A549 (cell line): ENCODE results near the gene CA10.

Source experiments
- EHMT2 ChIP-seq: fragments of 200-600 bp; sonication (generic); IDR thresholded peaks from 2 replicates; pipeline ENCODE4 v1.6.1; 2016; ENCODE audit warnings: antibody characterized with exemption, low read depth, mild to moderate bottlenecking, moderate library complexity
- ELK1 ChIP-seq: fragments of 150-350 bp; IDR thresholded peaks from 2 replicates; pipeline ENCODE4 v1.6.1; 2014; ENCODE audit warnings: low read depth, mild to moderate bottlenecking, low read length
- JUNB ChIP-seq: fragments of >200 bp; sonication (Bioruptor Twin); formaldehyde crosslinking; IDR thresholded peaks from 2 replicates; pipeline ENCODE4 v1.6.1; 2016
- KDM1A ChIP-seq: fragments of 200-600 bp; sonication (generic); IDR thresholded peaks from 2 replicates; pipeline ENCODE4 v1.6.1; 2016; ENCODE audit warnings: low read depth, mild to moderate bottlenecking
- MAFK ChIP-seq: fragments of 450-650 bp; IDR thresholded peaks from 2 replicates; pipeline ENCODE4 v1.6.1; 2014; ENCODE audit not compliant: partially characterized antibody
- MYC ChIP-seq: IDR thresholded peaks from 2 replicates; pipeline ENCODE4 v1.6.1; 2012; ENCODE audit warnings: mild to moderate bottlenecking, inconsistent platforms, low read length, improper control_type of control experiment, borderline replicate concordance
- PHF8 ChIP-seq: fragments of 200-600 bp; sonication (generic); IDR thresholded peaks from 2 replicates; pipeline ENCODE4 v1.6.1; 2016; ENCODE audit warnings: low read depth, mild to moderate bottlenecking, antibody characterized with exemption, moderate library complexity, borderline replicate concordance
- POLR2A ChIP-seq: IDR thresholded peaks from 2 replicates; pipeline ENCODE4 v1.6.1; 2012; ENCODE audit warnings: mild to moderate bottlenecking, low read length
- REST ChIP-seq: fragments of 200-600 bp; sonication (generic); IDR thresholded peaks from 2 replicates; pipeline ENCODE4 v1.6.1; 2016; ENCODE audit warnings: antibody characterized with exemption, mild to moderate bottlenecking, moderate library complexity
- TF ChIP-seq, protein P1 (sequence below): fragments of >200 bp; sonication (Bioruptor Twin); formaldehyde crosslinking; IDR thresholded peaks from 3 replicates; pipeline ENCODE4 v1.5.1; 2016

GRCh38 chr17:51677875-51678274 lies 480.6 kb downstream of the CA10 start:
- TF ChIP-seq EHMT2 (no peak), MAFK (no peak), POLR2A (no peak), JUNB (no peak), MYC (no peak), PHF8 (no peak), ELK1 (no peak), KDM1A (no peak), REST (no peak)
- TF ChIP-seq, protein P1, sequence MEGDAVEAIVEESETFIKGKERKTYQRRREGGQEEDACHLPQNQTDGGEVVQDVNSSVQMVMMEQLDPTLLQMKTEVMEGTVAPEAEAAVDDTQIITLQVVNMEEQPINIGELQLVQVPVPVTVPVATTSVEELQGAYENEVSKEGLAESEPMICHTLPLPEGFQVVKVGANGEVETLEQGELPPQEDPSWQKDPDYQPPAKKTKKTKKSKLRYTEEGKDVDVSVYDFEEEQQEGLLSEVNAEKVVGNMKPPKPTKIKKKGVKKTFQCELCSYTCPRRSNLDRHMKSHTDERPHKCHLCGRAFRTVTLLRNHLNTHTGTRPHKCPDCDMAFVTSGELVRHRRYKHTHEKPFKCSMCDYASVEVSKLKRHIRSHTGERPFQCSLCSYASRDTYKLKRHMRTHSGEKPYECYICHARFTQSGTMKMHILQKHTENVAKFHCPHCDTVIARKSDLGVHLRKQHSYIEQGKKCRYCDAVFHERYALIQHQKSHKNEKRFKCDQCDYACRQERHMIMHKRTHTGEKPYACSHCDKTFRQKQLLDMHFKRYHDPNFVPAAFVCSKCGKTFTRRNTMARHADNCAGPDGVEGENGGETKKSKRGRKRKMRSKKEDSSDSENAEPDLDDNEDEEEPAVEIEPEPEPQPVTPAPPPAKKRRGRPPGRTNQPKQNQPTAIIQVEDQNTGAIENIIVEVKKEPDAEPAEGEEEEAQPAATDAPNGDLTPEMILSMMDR = no peak
